CD1c-positive myeloid dendritic cell (primary cell): ENCODE results near the gene DOCK2.

Source experiments
- DNase-seq: peaks from one replicate; pipeline ENCODE4 v3.0.0-alpha.2; 2016; ENCODE audit errors: extremely low spot score

The DOCK2 gene

GRCh38 chr5:169814522-169814921 is 177.4 kb downstream of the DOCK2 start:
- DNase-seq = no peak

- DNase-seq = no peak
These were observed 180.0 kb downstream of the DOCK2 start for GRCh38 chr5:169817031-169817430.

DNA sequence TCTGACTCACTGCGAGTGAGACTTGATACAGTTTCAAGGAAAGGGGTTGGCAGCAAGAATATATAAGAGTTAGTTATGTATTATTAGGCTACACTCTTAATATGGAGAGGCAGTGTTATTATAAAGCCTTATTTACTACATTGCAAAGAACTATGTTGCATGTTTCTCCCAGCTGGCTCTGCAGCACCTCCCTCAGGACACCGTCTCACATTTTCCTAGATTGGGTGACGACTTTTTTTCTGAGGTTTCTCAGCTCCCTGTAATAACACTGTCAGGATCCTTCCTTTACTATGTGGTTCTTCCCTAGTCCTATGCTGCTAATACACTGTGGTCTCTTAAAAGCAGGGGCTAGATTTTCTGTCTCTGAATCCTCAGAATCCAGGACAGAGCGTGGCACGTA is 189.5 kb downstream of the DOCK2 start:
- DNase-seq = no peak

DNA sequence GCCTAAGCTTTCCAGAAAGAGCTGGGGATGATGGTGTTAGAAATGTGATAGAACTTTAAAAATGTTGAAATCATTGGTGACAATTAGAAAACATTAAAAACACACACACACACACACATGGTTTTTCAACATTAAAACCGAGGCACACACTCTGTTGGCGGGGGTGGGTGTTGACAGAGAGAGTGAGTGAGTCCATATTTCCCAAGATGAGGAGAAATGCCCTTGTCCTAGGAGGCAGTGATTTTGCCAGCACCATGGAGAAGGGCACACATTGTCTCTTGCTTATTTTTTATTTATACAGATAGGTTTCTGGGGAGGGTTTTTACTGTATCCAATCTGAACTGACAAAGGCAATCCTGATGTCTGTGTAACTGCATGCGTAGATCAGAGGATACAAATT is 190.7 kb downstream of the DOCK2 start:
- DNase-seq = no peak

DNA sequence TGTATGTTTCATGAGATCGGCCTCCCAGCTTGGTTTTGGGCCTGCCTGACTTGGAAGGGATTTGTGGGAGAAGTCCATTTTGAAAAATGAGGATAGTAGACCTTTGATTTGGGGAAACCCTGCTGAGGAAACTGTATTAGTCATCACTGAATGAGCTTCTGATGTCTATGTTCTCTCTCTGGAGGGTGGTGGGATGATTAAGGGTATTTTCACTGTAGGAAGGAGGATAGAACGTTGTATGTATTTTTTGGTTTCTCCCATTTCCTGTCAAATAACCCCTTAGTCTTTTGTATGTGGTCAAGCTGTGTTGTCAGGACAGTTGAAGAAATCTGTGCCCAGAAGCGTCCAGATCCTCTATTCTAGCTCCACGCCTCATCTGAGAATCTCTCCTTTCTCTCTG is 191.3 kb downstream of the DOCK2 start:
- no peak for DNase-seq

GRCh38 chr5:169831331-169831730 is 194.3 kb downstream of the DOCK2 start:
- no peak for DNase-seq

GRCh38 chr5:169832304-169832703 is 195.2 kb downstream of the DOCK2 start:
- DNase-seq = peak; percentile 3

DNA sequence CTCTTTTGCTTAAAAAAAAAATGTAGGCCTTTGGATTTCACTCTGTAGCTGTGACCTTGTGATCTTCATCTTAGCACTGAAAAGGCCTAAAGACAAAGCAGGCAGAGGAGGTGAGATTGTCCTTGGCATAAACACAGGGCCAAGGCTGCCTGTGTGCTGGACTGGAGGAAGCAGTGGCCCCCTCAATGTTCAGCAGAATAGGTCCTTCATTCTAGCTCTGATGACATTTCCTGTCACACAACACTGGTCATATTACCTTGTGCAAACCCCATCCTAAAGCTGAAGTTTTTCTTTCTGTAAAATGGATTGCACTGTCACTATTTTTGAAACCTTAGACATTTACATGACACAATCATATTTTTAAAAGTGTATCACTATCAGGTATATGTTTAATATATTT is 195.8 kb downstream of the DOCK2 start:
- DNase-seq = peak; percentile 3

GRCh38 chr5:169833681-169834292 is 196.7 kb downstream of the DOCK2 start:
- DNase-seq = peak; percentile 34

DNA sequence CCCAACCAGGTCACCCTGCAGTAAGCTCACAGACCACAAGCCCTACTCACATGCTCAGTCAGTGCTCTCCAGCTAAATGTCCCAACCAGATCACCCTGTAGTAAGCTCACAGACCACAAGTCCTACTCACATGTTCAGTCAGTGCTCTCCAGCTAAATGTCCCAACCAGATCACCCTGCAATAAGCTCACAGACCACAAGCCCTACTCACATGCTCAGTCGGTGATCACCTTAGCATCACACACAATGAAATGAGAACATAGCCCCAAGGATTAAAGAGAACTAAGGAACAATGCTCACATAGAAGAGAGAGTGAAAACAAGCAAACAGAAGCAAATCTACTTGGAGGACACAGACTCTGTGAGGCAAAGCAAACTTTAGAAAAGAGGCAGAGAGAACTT is 197.5 kb downstream of the DOCK2 start:
- peak; percentile 41 for DNase-seq

DNA sequence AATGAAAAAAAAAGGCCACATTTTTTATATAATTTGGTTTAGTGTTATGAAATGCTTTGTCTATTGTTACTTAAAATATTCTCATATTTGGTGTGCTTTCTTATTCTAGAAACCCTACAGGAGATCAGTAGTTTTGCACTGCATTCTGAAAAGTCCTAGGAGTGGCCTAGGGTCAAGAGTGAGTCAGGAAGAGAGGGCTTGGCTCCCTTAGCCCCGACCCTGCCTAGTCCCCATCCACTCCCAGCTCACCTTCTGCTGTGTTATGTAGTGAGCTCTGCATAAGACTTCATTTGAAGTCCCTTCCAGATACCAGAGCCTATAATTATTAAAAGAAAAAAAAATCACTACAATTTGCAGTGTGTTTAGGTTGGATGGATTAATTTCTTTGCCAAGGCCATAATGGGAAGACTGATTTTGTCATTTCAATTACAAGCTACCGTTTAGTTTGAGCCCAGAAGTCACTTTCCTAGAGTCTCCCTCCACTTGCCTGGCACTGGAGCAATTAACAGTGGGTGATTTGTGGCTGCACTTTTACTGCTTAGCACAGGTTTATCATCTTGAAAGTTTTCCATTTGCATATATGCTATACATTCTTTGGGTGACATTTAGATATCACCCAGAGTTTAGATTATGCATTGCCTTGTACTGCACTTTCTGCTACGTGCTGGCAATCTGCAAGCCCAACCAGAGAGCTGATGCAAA is 199.9 kb downstream of the DOCK2 start:
- DNase-seq = no peak

GRCh38 chr5:169837686-169838085 is 200.6 kb downstream of the DOCK2 start:
- no peak for DNase-seq

- DNase-seq = no peak
These were observed 201.6 kb downstream of the DOCK2 start for GRCh38 chr5:169838688-169839087.

GRCh38 chr5:169840405-169840804 is 203.3 kb downstream of the DOCK2 start:
- DNase-seq = no peak

DNA sequence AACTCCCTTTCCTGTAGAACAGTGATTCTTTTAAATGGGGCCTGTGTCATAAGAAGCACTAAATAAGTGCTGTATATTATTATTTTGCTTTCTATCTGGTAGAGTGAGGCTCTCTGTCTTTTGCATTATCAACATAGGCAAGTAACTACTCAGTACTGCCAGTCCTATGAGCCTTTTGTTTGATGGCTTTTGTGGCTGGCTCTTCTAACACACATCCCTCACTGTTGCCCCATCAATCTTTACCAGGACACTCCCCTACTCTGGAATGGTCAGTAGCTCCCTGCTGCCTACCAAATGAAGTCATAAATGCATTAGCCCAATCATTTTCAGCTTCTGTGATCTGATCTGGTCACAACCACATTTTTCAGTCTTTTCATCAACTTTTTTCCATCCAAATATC is 205.6 kb downstream of the DOCK2 start:
- DNase-seq = no peak

- DNase-seq = no peak
These were observed 210.4 kb downstream of the DOCK2 start for GRCh38 chr5:169847519-169847918.

DNA sequence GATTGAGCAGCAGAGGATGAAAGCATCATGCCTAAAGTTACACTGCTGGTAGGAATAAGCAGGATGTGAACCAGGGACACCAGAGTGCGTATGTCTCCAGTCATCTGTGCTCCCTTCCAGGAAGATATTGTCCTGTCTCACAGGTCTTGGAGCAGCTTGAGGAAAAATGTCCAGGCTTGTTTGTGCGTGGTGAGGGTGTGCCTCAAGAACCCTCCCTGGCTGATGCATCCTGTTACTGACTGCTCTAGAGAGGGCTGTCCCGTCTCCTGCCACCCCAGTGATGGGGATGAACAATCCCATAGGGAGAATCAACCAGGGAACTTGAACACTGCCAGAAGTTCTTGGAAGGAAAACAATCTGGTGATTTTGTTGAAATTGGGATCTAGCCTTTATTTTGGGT is 211.2 kb downstream of the DOCK2 start:
- DNase-seq = no peak

- no peak for DNase-seq
These were observed 211.7 kb downstream of the DOCK2 start for GRCh38 chr5:169848792-169849191.

- no peak for DNase-seq
These were observed 213.3 kb downstream of the DOCK2 start for GRCh38 chr5:169850409-169850808.

- DNase-seq = no peak
These were observed 214.3 kb downstream of the DOCK2 start for GRCh38 chr5:169851321-169851850.

- DNase-seq = no peak
These were observed 219.5 kb downstream of the DOCK2 start for GRCh38 chr5:169856571-169856970.

- no peak for DNase-seq
These were observed 223.5 kb downstream of the DOCK2 start for GRCh38 chr5:169860585-169860984.

DNA sequence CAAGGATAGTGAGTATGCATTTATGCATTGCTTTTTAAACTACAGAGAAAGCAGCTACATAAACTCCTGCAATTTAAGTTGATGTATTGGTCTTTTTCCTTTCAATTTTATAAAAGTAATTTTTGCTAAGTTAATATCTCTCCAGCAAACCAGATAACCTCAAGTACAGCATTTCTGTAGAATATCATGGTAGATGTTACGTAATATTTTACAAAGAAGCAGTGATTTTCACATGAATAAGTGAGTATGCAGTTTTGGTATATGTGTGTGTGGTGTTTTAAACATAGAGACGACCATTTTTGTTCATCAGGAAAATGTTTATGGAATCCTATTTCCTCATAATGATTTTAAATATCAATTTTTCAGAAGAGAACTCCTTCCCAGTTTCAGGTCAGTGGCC is 224.4 kb downstream of the DOCK2 start:
- DNase-seq = no peak

DNA sequence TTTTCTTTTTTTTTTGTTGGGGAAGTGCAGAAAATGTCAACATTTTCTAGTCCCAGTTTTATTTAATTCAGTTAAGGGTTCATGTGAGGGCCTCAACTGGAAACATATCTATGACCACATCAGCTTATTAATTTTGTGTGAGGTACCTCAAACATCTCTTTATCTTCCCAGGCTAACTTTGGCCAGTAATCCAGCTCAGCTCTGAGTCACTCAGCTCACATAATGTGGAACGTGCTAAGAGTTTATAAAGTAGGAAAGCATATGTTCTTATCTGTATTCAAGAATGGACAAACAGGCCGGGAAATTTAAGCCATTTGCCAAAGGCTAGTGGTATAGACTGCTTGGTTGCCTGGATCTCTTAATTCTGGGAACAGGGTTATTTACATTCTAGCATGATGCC is 224.9 kb downstream of the DOCK2 start:
- no peak for DNase-seq
